ENCODE data around the gene PDE6G.

PDE6G gene

DNA sequence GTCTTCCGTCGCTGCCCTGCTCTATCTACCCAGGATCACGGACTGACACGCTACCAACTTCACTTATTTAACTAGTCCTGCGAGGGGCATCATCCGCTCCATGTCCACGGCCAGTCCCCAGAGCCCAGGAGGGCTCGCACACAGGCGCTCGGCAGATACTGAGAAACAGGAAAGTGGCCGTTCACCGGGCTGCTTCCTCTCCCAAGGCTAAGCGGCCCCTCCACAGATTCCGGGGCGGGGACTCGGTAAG is 9.7 kb upstream of the PDE6G start:
- POLR2A ChIA-PET = interaction anchor here (1.0 to 2.1 kb wide), 13 partner anchors 8 to 443 kb away, joined by 3 to 28 read pairs (median 5); partner anchors contain the start of genes ACTG1, ARL16, CEP131 and FAAP100
- H3K4me3 ChIP-seq (ENCODE audit: low read depth, low read length) = peak overlapping the region; percentile 88

DNA sequence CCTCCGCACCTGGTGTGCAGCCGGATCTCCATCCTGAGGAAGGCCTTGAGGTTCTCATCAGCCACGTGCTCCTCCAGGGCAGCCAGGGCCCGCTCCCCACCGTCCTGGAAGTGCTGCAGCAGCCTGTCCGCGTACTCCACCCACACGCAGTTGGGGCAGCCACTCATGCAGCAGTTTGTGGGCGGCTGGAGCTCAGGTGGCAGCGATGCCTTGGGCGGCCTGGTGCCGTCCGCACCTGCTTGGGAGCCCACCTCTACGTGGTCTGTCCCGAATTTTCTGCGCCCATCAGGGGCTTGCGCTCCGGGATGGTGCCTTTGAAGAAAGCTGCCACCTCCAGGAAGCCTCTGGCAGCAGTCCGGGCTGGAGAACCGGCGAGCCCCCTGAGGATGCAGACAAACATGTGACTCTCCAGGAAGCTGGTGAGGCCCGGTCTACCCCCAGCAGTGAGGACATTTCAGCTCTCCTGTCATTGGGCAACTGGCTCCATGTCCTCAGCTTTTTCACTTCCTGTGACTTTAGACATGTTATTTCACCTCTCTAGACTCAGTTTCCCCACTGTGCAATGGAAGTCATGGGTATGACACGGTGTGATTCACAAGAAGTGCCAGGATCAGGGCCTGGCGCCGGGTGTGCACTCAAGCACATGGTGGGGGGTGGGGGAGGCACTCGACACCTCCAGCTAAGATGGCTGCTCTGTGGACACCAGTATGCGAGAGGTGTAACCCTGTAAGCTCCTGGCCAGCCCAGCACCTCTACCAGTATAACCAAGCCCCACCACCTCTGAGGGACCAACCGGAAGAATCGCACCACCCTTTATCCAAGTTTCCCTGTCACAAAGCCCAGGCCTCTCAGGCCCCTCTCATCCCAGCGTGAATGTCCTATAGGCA is 9.1 kb upstream of the PDE6G start:
- peaks cover 5% of the 10 kb centered on the region; the same call in 1 of the 2 replicates for H3K4me1 ChIP-seq (ENCODE audit: control insufficient read depth, insufficient read depth, low read length)
- H3K4me3 ChIP-seq (ENCODE audit: low read depth, low read length) = peak overlapping the region; percentile 88
- POLR2A ChIA-PET = interaction anchor here (0.6 to 2.1 kb wide), 7 partner anchors 10 to 59 kb away, joined by 3 to 28 read pairs (median 4); partner anchors contain the start of genes ARL16, HGS and MRPL12
- peaks cover 21 to 43% of the 10 kb centered on the region in 2 experiments; a peak in 2 of 3 replicates for H3K36me3 ChIP-seq (ENCODE audit: control insufficient read depth in 2 of 2, insufficient read depth in 1 of 2, low read length in 2 of 2)
- peak overlapping the region; percentile 90 for H3K27ac ChIP-seq (ENCODE audit: extremely low read depth, low read depth, low read length)
- CTCF ChIA-PET = interaction anchor here (0.6 to 1.1 kb wide), 3 partner anchors 11 to 30 kb away, joined by 4 to 6 read pairs (median 4); no protein-coding TSS in a partner anchor
- TF ChIP-seq YY2 (tag by site-specific recombination; IDR thresholded peaks at IDR 0.05) = peak; percentile 66
- no peak for TF ChIP-seq ZNF837 (tag by site-specific recombination; IDR thresholded peaks at IDR 0.05)
- peak; percentile 39; the same call in 1 of the 2 replicates for TF ChIP-seq EGR2 (tag by site-specific recombination; IDR thresholded peaks at IDR 0.05; ENCODE audit: low read depth)
- peak; percentile 61 for TF ChIP-seq ZIC2 (tag by site-specific recombination; IDR thresholded peaks at IDR 0.05)
- peak; percentile 54; the same call in 1 of the 2 replicates for TF ChIP-seq YY1 (tag by site-specific recombination; IDR thresholded peaks at IDR 0.05)
- TF ChIP-seq GLI4 (tag by site-specific recombination; IDR thresholded peaks at IDR 0.05) = peak; percentile 98
- TF ChIP-seq, protein P1, sequence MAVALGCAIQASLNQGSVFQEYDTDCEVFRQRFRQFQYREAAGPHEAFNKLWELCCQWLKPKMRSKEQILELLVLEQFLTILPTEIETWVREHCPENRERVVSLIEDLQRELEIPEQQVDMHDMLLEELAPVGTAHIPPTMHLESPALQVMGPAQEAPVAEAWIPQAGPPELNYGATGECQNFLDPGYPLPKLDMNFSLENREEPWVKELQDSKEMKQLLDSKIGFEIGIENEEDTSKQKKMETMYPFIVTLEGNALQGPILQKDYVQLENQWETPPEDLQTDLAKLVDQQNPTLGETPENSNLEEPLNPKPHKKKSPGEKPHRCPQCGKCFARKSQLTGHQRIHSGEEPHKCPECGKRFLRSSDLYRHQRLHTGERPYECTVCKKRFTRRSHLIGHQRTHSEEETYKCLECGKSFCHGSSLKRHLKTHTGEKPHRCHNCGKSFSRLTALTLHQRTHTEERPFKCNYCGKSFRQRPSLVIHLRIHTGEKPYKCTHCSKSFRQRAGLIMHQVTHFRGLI (tag by site-specific recombination; IDR thresholded peaks at IDR 0.05) = peak; percentile 80
- TF ChIP-seq, protein P2, sequence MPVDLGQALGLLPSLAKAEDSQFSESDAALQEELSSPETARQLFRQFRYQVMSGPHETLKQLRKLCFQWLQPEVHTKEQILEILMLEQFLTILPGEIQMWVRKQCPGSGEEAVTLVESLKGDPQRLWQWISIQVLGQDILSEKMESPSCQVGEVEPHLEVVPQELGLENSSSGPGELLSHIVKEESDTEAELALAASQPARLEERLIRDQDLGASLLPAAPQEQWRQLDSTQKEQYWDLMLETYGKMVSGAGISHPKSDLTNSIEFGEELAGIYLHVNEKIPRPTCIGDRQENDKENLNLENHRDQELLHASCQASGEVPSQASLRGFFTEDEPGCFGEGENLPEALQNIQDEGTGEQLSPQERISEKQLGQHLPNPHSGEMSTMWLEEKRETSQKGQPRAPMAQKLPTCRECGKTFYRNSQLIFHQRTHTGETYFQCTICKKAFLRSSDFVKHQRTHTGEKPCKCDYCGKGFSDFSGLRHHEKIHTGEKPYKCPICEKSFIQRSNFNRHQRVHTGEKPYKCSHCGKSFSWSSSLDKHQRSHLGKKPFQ (tag by site-specific recombination; IDR thresholded peaks at IDR 0.05) = peak; percentile 43; the same call in 1 of the 2 replicates
- peak; percentile 74 for TF ChIP-seq ZFHX2 (tag by site-specific recombination; conservative IDR thresholded peaks at IDR 0.05)
- TF ChIP-seq GLIS1 (tag by site-specific recombination; IDR thresholded peaks at IDR 0.05) = peak; percentile 74
- TF ChIP-seq, protein P3, sequence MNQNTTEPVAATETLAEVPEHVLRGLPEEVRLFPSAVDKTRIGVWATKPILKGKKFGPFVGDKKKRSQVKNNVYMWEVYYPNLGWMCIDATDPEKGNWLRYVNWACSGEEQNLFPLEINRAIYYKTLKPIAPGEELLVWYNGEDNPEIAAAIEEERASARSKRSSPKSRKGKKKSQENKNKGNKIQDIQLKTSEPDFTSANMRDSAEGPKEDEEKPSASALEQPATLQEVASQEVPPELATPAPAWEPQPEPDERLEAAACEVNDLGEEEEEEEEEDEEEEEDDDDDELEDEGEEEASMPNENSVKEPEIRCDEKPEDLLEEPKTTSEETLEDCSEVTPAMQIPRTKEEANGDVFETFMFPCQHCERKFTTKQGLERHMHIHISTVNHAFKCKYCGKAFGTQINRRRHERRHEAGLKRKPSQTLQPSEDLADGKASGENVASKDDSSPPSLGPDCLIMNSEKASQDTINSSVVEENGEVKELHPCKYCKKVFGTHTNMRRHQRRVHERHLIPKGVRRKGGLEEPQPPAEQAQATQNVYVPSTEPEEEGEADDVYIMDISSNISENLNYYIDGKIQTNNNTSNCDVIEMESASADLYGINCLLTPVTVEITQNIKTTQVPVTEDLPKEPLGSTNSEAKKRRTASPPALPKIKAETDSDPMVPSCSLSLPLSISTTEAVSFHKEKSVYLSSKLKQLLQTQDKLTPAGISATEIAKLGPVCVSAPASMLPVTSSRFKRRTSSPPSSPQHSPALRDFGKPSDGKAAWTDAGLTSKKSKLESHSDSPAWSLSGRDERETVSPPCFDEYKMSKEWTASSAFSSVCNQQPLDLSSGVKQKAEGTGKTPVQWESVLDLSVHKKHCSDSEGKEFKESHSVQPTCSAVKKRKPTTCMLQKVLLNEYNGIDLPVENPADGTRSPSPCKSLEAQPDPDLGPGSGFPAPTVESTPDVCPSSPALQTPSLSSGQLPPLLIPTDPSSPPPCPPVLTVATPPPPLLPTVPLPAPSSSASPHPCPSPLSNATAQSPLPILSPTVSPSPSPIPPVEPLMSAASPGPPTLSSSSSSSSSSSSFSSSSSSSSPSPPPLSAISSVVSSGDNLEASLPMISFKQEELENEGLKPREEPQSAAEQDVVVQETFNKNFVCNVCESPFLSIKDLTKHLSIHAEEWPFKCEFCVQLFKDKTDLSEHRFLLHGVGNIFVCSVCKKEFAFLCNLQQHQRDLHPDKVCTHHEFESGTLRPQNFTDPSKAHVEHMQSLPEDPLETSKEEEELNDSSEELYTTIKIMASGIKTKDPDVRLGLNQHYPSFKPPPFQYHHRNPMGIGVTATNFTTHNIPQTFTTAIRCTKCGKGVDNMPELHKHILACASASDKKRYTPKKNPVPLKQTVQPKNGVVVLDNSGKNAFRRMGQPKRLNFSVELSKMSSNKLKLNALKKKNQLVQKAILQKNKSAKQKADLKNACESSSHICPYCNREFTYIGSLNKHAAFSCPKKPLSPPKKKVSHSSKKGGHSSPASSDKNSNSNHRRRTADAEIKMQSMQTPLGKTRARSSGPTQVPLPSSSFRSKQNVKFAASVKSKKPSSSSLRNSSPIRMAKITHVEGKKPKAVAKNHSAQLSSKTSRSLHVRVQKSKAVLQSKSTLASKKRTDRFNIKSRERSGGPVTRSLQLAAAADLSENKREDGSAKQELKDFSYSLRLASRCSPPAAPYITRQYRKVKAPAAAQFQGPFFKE (tag by site-specific recombination; IDR thresholded peaks at IDR 0.05; ENCODE audit: borderline replicate concordance) = no peak
- no peak for TF ChIP-seq ZNF654 (tag by site-specific recombination; IDR thresholded peaks at IDR 0.05; ENCODE audit: low read depth)
- TF ChIP-seq ZNF747 (tag by site-specific recombination; IDR thresholded peaks at IDR 0.05) = no peak
- TF ChIP-seq ZNF133 (tag by site-specific recombination; IDR thresholded peaks at IDR 0.05) = no peak
- no peak for TF ChIP-seq ZNF768 (tag by site-specific recombination; IDR thresholded peaks at IDR 0.05)
- TF ChIP-seq GLIS2 (tag by site-specific recombination; IDR thresholded peaks at IDR 0.05) = peak; percentile 64; the same call in 1 of the 2 replicates
- no peaks in the 10 kb centered on the region for H3K9me3 ChIP-seq (ENCODE audit: control insufficient read depth, insufficient read depth, low read depth, low read length)

More for the DNA sequence above, 9.7 kb upstream of the PDE6G start:
- H3K9me3 ChIP-seq (ENCODE audit: control insufficient read depth, insufficient read depth, low read depth, low read length) = no peaks in the 10 kb centered on the region
- H3K27ac ChIP-seq (ENCODE audit: extremely low read depth, low read depth, low read length) = peak overlapping the region; percentile 90
- peaks cover 26 to 49% of the 10 kb centered on the region in 2 experiments; a peak in 2 of 3 replicates for H3K36me3 ChIP-seq (ENCODE audit: control insufficient read depth in 2 of 2, insufficient read depth in 1 of 2, low read length in 2 of 2)
- CTCF ChIA-PET = interaction anchor here (1.0 kb wide), 1 partner anchor 10 kb away, joined by 6 read pairs; no protein-coding TSS in a partner anchor
- peaks cover 5% of the 10 kb centered on the region; the same call in 1 of the 2 replicates for H3K4me1 ChIP-seq (ENCODE audit: control insufficient read depth, insufficient read depth, low read length)
- TF ChIP-seq OSR2 (tag by site-specific recombination; IDR thresholded peaks at IDR 0.05) (no peak), ZNF785 (tag by site-specific recombination; IDR thresholded peaks at IDR 0.05) (no peak), ZNF600 (tag by site-specific recombination; IDR thresholded peaks at IDR 0.05) (no peak), ZNF132 (tag by site-specific recombination; IDR thresholded peaks at IDR 0.05; ENCODE audit: borderline replicate concordance) (no peak), FEZF1 (tag by site-specific recombination; IDR thresholded peaks at IDR 0.05) (no peak), ZBTB17 (tag by site-specific recombination; IDR thresholded peaks at IDR 0.05) (0 out of 2 replicates have a peak, but pooled peaks have one; percentile 37)
